SU-DHL-6 (cell line): ENCODE results near the gene ELF4.

Experiments
- H2AFZ ChIP-seq: fragments of 200-600 bp; sonication (generic); 2 replicates; pipeline ENCODE4 v1.6.1; 2014; ENCODE audit warnings: low read depth, mild to moderate bottlenecking, moderate library complexity, mixed read lengths, antibody characterized with exemption, low read length; ENCODE audit not compliant: severe bottlenecking
- H3F3A ChIP-seq: fragments of 200-600 bp; shearing (Covaris generic); 2 replicates; pipeline ENCODE4 v1.6.0; 2016; ENCODE audit warnings: antibody characterized with exemption, mild to moderate bottlenecking; ENCODE audit not compliant: insufficient read depth
- H3K27ac ChIP-seq: fragments of 200-600 bp; sonication (generic); 2 replicates; pipeline ENCODE4 v1.5.1; 2016; ENCODE audit warnings: low read depth, mild to moderate bottlenecking, low read length, moderate library complexity, mixed read lengths
- H3K27me3 ChIP-seq: fragments of 200-600 bp; sonication (generic), shearing (Covaris generic); 2 replicates; pipeline ENCODE4 v1.6.0; 2014; ENCODE audit warnings: mild to moderate bottlenecking, low read length
- H3K36me3 ChIP-seq: fragments of 200-600 bp; sonication (generic); 2 replicates; pipeline ENCODE4 v1.6.1; 2014; ENCODE audit warnings: mild to moderate bottlenecking, low read length, mixed read lengths
- H3K4me2 ChIP-seq: fragments of 300-600, 200-600 bp; shearing (Covaris generic), sonication (generic); 2 replicates; pipeline ENCODE4 v1.6.0; 2014; ENCODE audit warnings: low read length, low read depth, mild to moderate bottlenecking; ENCODE audit not compliant: poor library complexity, severe bottlenecking
- H3K4me3 ChIP-seq: fragments of 200-600 bp; sonication (generic); 2 replicates; pipeline ENCODE4 v1.5.1; 2014; ENCODE audit warnings: antibody characterized with exemption, low read length, mild to moderate bottlenecking, mixed read lengths; ENCODE audit not compliant: insufficient read depth, poor library complexity, severe bottlenecking
- H3K79me2 ChIP-seq: fragments of 200-600 bp; sonication (generic); 2 replicates; pipeline ENCODE4 v1.6.1; 2014; ENCODE audit warnings: mild to moderate bottlenecking, low read length, moderate library complexity; ENCODE audit not compliant: insufficient read depth
- H3K9ac ChIP-seq: fragments of 200-600 bp; sonication (generic); 2 replicates; pipeline ENCODE4 v1.7.0; 2014; ENCODE audit warnings: mild to moderate bottlenecking, low read length
- H3K9me2 ChIP-seq: fragments of 200-600 bp; sonication (generic); replicated peaks from 2 replicates; pipeline ENCODE4 v1.6.1; 2014; ENCODE audit warnings: low read length; ENCODE audit not compliant: insufficient read depth
- H3K9me3 ChIP-seq: fragments of 200-600 bp; sonication (generic); 2 replicates; pipeline ENCODE4 v1.6.1; 2014; ENCODE audit warnings: low read length, mixed read lengths; ENCODE audit not compliant: insufficient read depth
- H4K20me1 ChIP-seq: fragments of 200-600 bp; sonication (generic); 2 replicates; pipeline ENCODE4 v1.6.1; 2014; ENCODE audit warnings: low read depth, mild to moderate bottlenecking, antibody characterized with exemption, low read length, moderate library complexity, mixed read lengths
- CTCF ChIP-seq: fragments of 200-600 bp; sonication (generic); IDR thresholded peaks from one replicate; pipeline ENCODE4 v1.5.1; 2017; ENCODE audit warnings: antibody characterized with exemption, mild to moderate bottlenecking, low read length, moderate library complexity; ENCODE audit not compliant: insufficient read depth, poor library complexity, severe bottlenecking
- EZH2phosphoT487 ChIP-seq: fragments of 200-600 bp; sonication (generic), shearing (Covaris generic); conservative IDR thresholded peaks from 2 replicates; pipeline ENCODE4 v1.6.1; 2018; ENCODE audit warnings: mild to moderate bottlenecking, antibody characterized with exemption, low read length, moderate library complexity, mixed read lengths

Gene ELF4

DNA sequence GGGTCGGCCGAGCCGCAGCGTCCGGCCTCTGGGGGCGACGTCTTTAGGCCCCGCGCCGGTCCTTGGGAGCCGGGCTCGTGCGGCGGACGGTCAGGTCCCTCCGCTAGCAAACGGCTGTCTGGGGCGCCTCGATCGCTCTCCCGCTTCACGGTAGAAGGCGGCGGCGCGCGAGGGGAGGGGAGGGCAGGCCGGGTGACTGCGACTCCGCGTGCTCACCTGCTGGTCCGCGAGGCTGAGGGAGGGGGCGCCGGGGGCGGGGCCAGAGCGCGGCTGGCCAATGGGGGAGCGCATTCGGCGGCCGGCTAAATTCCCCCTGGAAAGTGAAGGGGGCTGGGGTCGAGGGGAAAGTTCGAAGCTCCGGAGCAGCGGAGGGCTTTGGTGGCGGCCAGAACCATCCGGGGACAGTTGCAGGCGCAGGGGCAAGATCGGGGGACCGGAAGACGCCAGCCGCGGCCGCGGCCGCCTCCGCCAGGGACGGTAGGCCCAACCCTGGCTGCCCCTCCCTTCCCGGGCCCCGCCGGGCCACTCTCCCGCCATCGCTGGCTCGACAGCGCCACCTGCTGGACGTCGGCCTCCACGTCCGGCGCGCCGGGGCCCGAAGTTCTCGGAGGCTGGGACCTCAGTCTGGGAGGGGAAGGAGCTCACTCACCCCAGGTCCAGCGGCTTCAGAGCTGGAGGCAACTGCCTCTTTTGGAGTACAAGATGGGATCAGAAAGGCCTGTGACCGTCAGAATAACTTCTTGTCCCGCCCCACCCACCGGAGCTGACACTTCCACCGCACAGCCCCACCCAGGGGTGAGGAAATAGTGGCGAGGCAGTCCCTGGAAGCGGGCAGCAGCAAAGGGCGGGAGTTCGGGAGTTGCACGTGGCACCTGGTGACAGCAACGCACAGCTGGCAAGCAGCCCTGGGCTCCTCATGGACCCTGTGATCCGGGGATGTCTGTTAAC is 49.9 kb downstream of the ELF4 start:
- no peaks in the 10 kb centered on the region for H4K20me1 ChIP-seq
- H3K9ac ChIP-seq, result peak overlapping the region; percentile 45
- no peaks in the 10 kb centered on the region for H3F3A ChIP-seq
- H3K4me3 ChIP-seq, result peak overlapping the region; percentile 24
- no peaks in the 10 kb centered on the region for H3K36me3 ChIP-seq
- H3K4me2 ChIP-seq, result peak overlapping the region; percentile 46
- peak; percentile 66 for TF ChIP-seq CTCF
- no peak for TF ChIP-seq EZH2phosphoT487
- H3K9me3 ChIP-seq, result no peaks in the 10 kb centered on the region
- no peaks in the 10 kb centered on the region for H3K9me2 ChIP-seq
- no peaks in the 10 kb centered on the region for H3K27me3 ChIP-seq
- H3K27ac ChIP-seq, result no peak overlapping the region
- no peaks in the 10 kb centered on the region for H3K79me2 ChIP-seq
- H2AFZ ChIP-seq, result peak overlapping the region; percentile 64

DNA sequence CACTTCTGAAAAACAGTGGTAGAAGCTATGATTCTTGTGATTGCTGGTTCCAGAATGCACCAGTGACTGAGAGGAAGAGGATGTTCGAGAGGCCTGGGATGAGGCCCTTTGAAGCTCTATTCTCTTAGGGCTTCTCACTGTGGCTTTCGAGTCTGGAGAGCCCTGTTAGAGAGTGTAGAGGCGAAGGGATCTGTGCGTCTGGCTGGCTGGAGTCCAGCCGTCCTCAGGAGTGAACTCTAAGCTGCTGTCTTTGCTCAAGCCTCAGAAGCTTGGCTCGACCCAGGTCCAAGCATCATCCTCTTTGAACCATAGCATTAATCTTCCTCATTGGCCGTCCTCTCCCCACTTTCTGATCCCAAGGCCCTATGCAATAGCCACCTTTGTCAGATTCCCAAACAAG is 51.6 kb downstream of the ELF4 start:
- H3K27ac ChIP-seq, result no peak overlapping the region
- H3K27me3 ChIP-seq, result no peaks in the 10 kb centered on the region
- no peaks in the 10 kb centered on the region for H3K9me3 ChIP-seq
- no peaks in the 10 kb centered on the region for H3K9me2 ChIP-seq
- no peaks in the 10 kb centered on the region for H4K20me1 ChIP-seq
- H3K36me3 ChIP-seq, result no peaks in the 10 kb centered on the region
- no peaks in the 10 kb centered on the region for H3K79me2 ChIP-seq
- no peak overlapping the region for H2AFZ ChIP-seq
- H3K9ac ChIP-seq, result no peak overlapping the region
- no peaks in the 10 kb centered on the region for H3F3A ChIP-seq
- TF ChIP-seq CTCF (no peak), EZH2phosphoT487 (no peak)
- no peak overlapping the region for H3K4me2 ChIP-seq
- H3K4me3 ChIP-seq, result no peak overlapping the region

DNA sequence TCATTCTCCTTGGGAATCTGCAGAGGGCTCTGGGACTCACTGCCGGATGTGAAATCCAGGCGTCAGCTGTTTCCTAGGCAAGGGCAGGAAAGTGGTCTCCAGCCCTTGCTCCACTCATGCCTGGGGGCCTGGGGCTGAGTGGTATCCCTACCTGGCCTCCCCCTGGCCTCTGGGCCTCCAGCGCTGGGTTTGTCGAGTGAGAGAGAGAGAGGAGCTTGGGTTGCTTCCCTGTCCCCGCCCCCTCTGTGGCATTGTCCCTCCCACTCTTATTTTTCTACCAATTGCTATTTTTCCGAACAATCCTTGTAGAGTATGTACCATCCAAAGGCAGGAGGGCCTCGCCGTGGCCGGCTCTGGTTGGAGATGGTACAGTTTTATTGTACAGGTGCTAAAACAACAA is 53.1 kb downstream of the ELF4 start:
- no peaks in the 10 kb centered on the region for H3K36me3 ChIP-seq
- H3K9me2 ChIP-seq, result no peaks in the 10 kb centered on the region
- H3K4me3 ChIP-seq, result no peak overlapping the region
- H3K9ac ChIP-seq, result no peak overlapping the region
- H4K20me1 ChIP-seq, result no peaks in the 10 kb centered on the region
- no peaks in the 10 kb centered on the region for H3K79me2 ChIP-seq
- no peak overlapping the region for H3K4me2 ChIP-seq
- H3K9me3 ChIP-seq, result no peaks in the 10 kb centered on the region
- no peak overlapping the region for H3K27ac ChIP-seq
- H3F3A ChIP-seq, result no peaks in the 10 kb centered on the region
- H3K27me3 ChIP-seq, result no peaks in the 10 kb centered on the region
- no peak overlapping the region for H2AFZ ChIP-seq
- no peak for TF ChIP-seq EZH2phosphoT487
- no peak for TF ChIP-seq CTCF
